Neutrophil (primary cell): ENCODE results near the gene UBR7.

Experiments used
- H3K27ac ChIP-seq: fragments of 200-600 bp; sonication (generic); 2 replicates; pipeline ENCODE4 v1.5.1; 2016; ENCODE audit warnings: mild to moderate bottlenecking, moderate library complexity
- H3K27me3 ChIP-seq: fragments of 200-600 bp; sonication (generic); 2 replicates; pipeline ENCODE4 v1.6.0; 2016; ENCODE audit warnings: mild to moderate bottlenecking
- H3K36me3 ChIP-seq: fragments of 200-600 bp; sonication (generic); 2 replicates; pipeline ENCODE4 v1.5.1; 2017
- H3K4me1 ChIP-seq, 2 experiments: fragments of 200-600 bp in 1 of 2; sonication (generic) in 1 of 2; 1 replicate in 1 of 2; 2 replicates in 1 of 2; pipeline versions ENCODE4 v1.5.1 to v1.6.1; 2013 to 2016; ENCODE audit warnings: low read depth in 1 of 2, low read length in 1 of 2, mild to moderate bottlenecking in 1 of 2, moderate library complexity in 1 of 2; ENCODE audit not compliant: control insufficient read depth in 1 of 2, insufficient read depth in 1 of 2
- H3K4me3 ChIP-seq, 2 experiments: fragments of 200-600 bp in 1 of 2; sonication (generic) in 1 of 2; 1 replicate in 1 of 2; 2 replicates in 1 of 2; pipeline ENCODE4 v1.5.1; 2013 to 2016; ENCODE audit warnings: low read depth in 1 of 2, low read length in 1 of 2, mild to moderate bottlenecking in 1 of 2, moderate library complexity in 1 of 2
- H3K9me3 ChIP-seq: fragments of 200-600 bp; sonication (generic); 2 replicates; pipeline ENCODE4 v1.5.1; 2016
- CTCF ChIP-seq: fragments of 200-600 bp; sonication (generic); IDR thresholded peaks from 2 replicates; pipeline ENCODE4 v1.5.1; 2016; ENCODE audit warnings: antibody characterized with exemption

Gene UBR7

GRCh38 chr14:93263416-93263815 lies 56.4 kb downstream of the UBR7 start:
- Histone ChIP-seq H3K27me3 (no peaks in the 10 kb centered on the region), H3K36me3 (peaks cover 40% of the 10 kb centered on the region), H3K27ac (no peak overlapping the region), H3K4me1 (no peaks in the 10 kb centered on the region), H3K9me3 (no peaks in the 10 kb centered on the region), H3K4me3 (no peak overlapping the region)
- TF ChIP-seq CTCF = no peak

- TF ChIP-seq CTCF = no peak
- Histone ChIP-seq H3K4me1 (peaks cover 2 to 3% of the 10 kb centered on the region in 2 experiments), H3K4me3 (no peak overlapping the region), H3K27me3 (no peaks in the 10 kb centered on the region), H3K27ac (no peak overlapping the region), H3K36me3 (peaks cover 24% of the 10 kb centered on the region), H3K9me3 (no peaks in the 10 kb centered on the region)
Observed at GRCh38 chr14:93266127-93266526, 59.1 kb downstream of the UBR7 start.

- TF ChIP-seq CTCF = no peak
- H3K9me3 ChIP-seq = no peaks in the 10 kb centered on the region
- H3K27me3 ChIP-seq = no peaks in the 10 kb centered on the region
- H3K4me1 ChIP-seq = peaks cover 8% of the 10 kb centered on the region in 2 experiments
- no peak overlapping the region for H3K27ac ChIP-seq
- no peak overlapping the region for H3K4me3 ChIP-seq
- H3K36me3 ChIP-seq = peaks cover 15% of the 10 kb centered on the region
Observed at GRCh38 chr14:93267149-93267711, 60.2 kb downstream of the UBR7 start.

GRCh38 chr14:93268406-93268805 lies 61.4 kb downstream of the UBR7 start:
- H3K4me3 ChIP-seq = no peak overlapping the region
- peaks cover 4% of the 10 kb centered on the region for H3K36me3 ChIP-seq
- H3K27ac ChIP-seq = no peak overlapping the region
- no peak for TF ChIP-seq CTCF
- no peaks in the 10 kb centered on the region for H3K27me3 ChIP-seq
- no peaks in the 10 kb centered on the region for H3K9me3 ChIP-seq
- H3K4me1 ChIP-seq = peaks cover 8% of the 10 kb centered on the region in 2 experiments

GRCh38 chr14:93269341-93270068 lies 62.4 kb downstream of the UBR7 start:
- Histone ChIP-seq H3K27me3 (no peaks in the 10 kb centered on the region), H3K27ac (no peak overlapping the region), H3K4me1 (peaks cover 14 to 17% of the 10 kb centered on the region in 2 experiments), H3K36me3 (peaks cover 4% of the 10 kb centered on the region), H3K9me3 (no peaks in the 10 kb centered on the region), H3K4me3 (no peak overlapping the region)
- no peak for TF ChIP-seq CTCF
